ENCODE data around the gene CRTC1. TPM values are rescaled to one million over a fixed set of nuclear protein-coding genes. Genes with fewer than 3 reads are reported as not detected.

The CRTC1 gene
- total and polyA plus RNA-seq, 2 of the 13 experiments (the other 11 are each of a cell fraction or from before 2014, with no cell fraction given): 2.0 to 2.7 TPM

DNA sequence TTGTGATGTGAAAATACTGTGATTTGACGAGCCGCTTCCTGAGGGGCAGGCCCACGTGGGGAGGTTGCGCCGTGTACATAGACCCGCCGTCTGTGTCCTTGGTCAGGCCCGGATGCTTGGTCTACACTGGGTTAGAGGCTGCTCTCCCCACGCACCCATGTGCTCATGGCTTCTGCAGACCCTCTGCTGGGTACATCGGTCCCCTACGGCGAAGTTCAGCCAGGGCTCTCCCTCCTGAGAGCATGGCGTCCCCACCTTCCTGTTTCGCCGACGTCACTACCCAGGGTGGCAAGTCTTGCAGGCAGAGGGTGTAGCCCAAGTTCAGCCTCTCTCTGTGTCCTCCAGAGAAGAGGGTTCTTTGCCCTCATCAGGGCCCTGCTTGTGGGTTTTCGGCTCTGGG is 96.6 kb downstream of the CRTC1 start:
- no peaks in the 10 kb centered on the region for H3K36me3 ChIP-seq (replicated peaks in 1 of 2; ENCODE audit: control insufficient read depth in 1 of 2, insufficient read depth in 2 of 2, low read length in 2 of 2)
- no peak overlapping the region for H3K27ac ChIP-seq (ENCODE audit: extremely low read length, insufficient read depth, low read length)
- peaks cover 6 to 8% of the 10 kb centered on the region in 2 experiments; a peak in 3 of 5 replicates for H3K27me3 ChIP-seq (ENCODE audit: control insufficient read depth in 1 of 2, insufficient read depth in 2 of 2, low read length in 2 of 2)
- H3K4me2 ChIP-seq (ENCODE audit: low read depth, low read length): no peak overlapping the region
- in situ Hi-C loops (cut with HindIII; ENCODE audit: extremely low pct_ligation_motif_present, low pct_unique_long_range_greater_than_20kb): no loop called here
- POLR2A ChIA-PET: interaction anchor here (1.3 kb wide), 1 partner anchor 67 kb away, joined by 4 read pairs; no protein-coding TSS in a partner anchor
- no peak overlapping the region for H3K9ac ChIP-seq (ENCODE audit: insufficient read depth, low read depth, low read length)
- CTCF ChIA-PET (ENCODE audit: low intra/inter-chr PET ratio, low total read pairs): interaction anchor here (1.7 kb wide), 1 partner anchor 67 kb away, joined by 5 read pairs; no protein-coding TSS in a partner anchor
- WGBS (ENCODE audit: low lambda C conversion rate): 54% methylated on average over 6 of the region's 17 CpGs
- DNase-seq (ENCODE audit: low spot score): no peak
- peaks cover 39% of the 10 kb centered on the region for H3K4me1 ChIP-seq (ENCODE audit: insufficient read depth, low read length)
- no peaks in the 10 kb centered on the region for H3K79me2 ChIP-seq (ENCODE audit: insufficient read depth, low read length)
- H3K9me3 ChIP-seq (ENCODE audit: low read length): no peaks in the 10 kb centered on the region
- no peak for FAIRE-seq
- BruUV-seq (replicated peaks): no TSS peak
- no peak for ATAC-seq
- no peak overlapping the region for H3K4me3 ChIP-seq (replicated peaks in 1 of 3; ENCODE audit: insufficient read depth in 1 of 3, low read depth in 2 of 3, low read length in 3 of 3)
- no peaks in the 10 kb centered on the region for H4K20me1 ChIP-seq (ENCODE audit: insufficient read depth, low read length)
- intact Hi-C loops (cut with micrococcal nuclease; ENCODE audit: unreplicated experiment): no loop called here
- no peak overlapping the region for H2AFZ ChIP-seq (ENCODE audit: low read length)
- no peak for TF ChIP-seq ZNF670 (CRISPR knock-in tag; IDR thresholded peaks at IDR 0.05; ENCODE audit: borderline replicate concordance)
- TF ChIP-seq, protein P1, sequence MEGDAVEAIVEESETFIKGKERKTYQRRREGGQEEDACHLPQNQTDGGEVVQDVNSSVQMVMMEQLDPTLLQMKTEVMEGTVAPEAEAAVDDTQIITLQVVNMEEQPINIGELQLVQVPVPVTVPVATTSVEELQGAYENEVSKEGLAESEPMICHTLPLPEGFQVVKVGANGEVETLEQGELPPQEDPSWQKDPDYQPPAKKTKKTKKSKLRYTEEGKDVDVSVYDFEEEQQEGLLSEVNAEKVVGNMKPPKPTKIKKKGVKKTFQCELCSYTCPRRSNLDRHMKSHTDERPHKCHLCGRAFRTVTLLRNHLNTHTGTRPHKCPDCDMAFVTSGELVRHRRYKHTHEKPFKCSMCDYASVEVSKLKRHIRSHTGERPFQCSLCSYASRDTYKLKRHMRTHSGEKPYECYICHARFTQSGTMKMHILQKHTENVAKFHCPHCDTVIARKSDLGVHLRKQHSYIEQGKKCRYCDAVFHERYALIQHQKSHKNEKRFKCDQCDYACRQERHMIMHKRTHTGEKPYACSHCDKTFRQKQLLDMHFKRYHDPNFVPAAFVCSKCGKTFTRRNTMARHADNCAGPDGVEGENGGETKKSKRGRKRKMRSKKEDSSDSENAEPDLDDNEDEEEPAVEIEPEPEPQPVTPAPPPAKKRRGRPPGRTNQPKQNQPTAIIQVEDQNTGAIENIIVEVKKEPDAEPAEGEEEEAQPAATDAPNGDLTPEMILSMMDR (CRISPR knock-in tag; IDR thresholded peaks at IDR 0.05): no peak
- TF ChIP-seq KLF15 (CRISPR knock-in tag; IDR thresholded peaks at IDR 0.05; ENCODE audit: borderline replicate concordance): no peak
- TF ChIP-seq FIP1L1 (IDR thresholded peaks at IDR 0.05; ENCODE audit: borderline replicate concordance, insufficient read depth, low read depth, low read length): no peak
- TF ChIP-seq SOX13 (IDR thresholded peaks at IDR 0.05): no peak
- TF ChIP-seq SOX13 (CRISPR knock-in tag; conservative IDR thresholded peaks at IDR 0.05 in 1 of 2, IDR thresholded peaks at IDR 0.05 in 1 of 2): no peak
- no peak for TF ChIP-seq ZKSCAN8 (CRISPR knock-in tag; IDR thresholded peaks at IDR 0.05; ENCODE audit: borderline replicate concordance)
- TF ChIP-seq ZNF607 (CRISPR knock-in tag; IDR thresholded peaks at IDR 0.05; ENCODE audit: borderline replicate concordance): no peak
- no peak for TF ChIP-seq ZSCAN22 (CRISPR knock-in tag; IDR thresholded peaks at IDR 0.05)
- TF ChIP-seq ZMYM3 (CRISPR knock-in tag; IDR thresholded peaks at IDR 0.05): no peak
- TF ChIP-seq, protein P2, sequence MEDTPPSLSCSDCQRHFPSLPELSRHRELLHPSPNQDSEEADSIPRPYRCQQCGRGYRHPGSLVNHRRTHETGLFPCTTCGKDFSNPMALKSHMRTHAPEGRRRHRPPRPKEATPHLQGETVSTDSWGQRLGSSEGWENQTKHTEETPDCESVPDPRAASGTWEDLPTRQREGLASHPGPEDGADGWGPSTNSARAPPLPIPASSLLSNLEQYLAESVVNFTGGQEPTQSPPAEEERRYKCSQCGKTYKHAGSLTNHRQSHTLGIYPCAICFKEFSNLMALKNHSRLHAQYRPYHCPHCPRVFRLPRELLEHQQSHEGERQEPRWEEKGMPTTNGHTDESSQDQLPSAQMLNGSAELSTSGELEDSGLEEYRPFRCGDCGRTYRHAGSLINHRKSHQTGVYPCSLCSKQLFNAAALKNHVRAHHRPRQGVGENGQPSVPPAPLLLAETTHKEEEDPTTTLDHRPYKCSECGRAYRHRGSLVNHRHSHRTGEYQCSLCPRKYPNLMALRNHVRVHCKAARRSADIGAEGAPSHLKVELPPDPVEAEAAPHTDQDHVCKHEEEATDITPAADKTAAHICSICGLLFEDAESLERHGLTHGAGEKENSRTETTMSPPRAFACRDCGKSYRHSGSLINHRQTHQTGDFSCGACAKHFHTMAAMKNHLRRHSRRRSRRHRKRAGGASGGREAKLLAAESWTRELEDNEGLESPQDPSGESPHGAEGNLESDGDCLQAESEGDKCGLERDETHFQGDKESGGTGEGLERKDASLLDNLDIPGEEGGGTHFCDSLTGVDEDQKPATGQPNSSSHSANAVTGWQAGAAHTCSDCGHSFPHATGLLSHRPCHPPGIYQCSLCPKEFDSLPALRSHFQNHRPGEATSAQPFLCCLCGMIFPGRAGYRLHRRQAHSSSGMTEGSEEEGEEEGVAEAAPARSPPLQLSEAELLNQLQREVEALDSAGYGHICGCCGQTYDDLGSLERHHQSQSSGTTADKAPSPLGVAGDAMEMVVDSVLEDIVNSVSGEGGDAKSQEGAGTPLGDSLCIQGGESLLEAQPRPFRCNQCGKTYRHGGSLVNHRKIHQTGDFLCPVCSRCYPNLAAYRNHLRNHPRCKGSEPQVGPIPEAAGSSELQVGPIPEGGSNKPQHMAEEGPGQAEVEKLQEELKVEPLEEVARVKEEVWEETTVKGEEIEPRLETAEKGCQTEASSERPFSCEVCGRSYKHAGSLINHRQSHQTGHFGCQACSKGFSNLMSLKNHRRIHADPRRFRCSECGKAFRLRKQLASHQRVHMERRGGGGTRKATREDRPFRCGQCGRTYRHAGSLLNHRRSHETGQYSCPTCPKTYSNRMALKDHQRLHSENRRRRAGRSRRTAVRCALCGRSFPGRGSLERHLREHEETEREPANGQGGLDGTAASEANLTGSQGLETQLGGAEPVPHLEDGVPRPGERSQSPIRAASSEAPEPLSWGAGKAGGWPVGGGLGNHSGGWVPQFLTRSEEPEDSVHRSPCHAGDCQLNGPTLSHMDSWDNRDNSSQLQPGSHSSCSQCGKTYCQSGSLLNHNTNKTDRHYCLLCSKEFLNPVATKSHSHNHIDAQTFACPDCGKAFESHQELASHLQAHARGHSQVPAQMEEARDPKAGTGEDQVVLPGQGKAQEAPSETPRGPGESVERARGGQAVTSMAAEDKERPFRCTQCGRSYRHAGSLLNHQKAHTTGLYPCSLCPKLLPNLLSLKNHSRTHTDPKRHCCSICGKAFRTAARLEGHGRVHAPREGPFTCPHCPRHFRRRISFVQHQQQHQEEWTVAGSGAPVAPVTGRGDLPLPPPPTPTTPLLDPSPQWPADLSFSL (CRISPR knock-in tag; IDR thresholded peaks at IDR 0.05): no peak
- TF ChIP-seq, protein P3, sequence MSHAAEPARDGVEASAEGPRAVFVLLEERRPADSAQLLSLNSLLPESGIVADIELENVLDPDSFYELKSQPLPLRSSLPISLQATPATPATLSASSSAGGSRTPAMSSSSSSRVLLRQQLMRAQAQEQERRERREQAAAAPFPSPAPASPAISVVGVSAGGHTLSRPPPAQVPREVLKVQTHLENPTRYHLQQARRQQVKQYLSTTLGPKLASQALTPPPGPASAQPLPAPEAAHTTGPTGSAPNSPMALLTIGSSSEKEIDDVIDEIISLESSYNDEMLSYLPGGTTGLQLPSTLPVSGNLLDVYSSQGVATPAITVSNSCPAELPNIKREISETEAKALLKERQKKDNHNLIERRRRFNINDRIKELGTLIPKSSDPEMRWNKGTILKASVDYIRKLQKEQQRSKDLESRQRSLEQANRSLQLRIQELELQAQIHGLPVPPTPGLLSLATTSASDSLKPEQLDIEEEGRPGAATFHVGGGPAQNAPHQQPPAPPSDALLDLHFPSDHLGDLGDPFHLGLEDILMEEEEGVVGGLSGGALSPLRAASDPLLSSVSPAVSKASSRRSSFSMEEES (CRISPR knock-in tag; IDR thresholded peaks at IDR 0.05): no peak
- no peak for TF ChIP-seq CAMTA2 (CRISPR knock-in tag; IDR thresholded peaks at IDR 0.05; ENCODE audit: borderline replicate concordance)
- TF ChIP-seq MYPOP (CRISPR knock-in tag; IDR thresholded peaks at IDR 0.05): no peak

Data from HepG2 (cell line).